MG63 (cell line): Measurements from ENCODE around the gene S100A5. TPM values are rescaled to one million over a fixed set of nuclear protein-coding genes. Genes with fewer than 3 reads are reported as not detected.
"Not testable (repeated sequence)": the region's sequence is repeated elsewhere in the genome, so short reads cannot be mapped to it uniquely, and the experiment has no call there.

Experiments
- DNase-seq: peaks from one replicate; pipeline ENCODE4 v3.0.0-alpha.2; 2020
- H3K27me3 ChIP-seq: fragments of 250-450 bp; sonication (Bioruptor Pico); 2 replicates; pipeline ENCODE4 v1.5.1; 2020; ENCODE audit warnings: mild to moderate bottlenecking, moderate library complexity
- H3K36me3 ChIP-seq: fragments of 250-450 bp; sonication (Bioruptor Pico); 2 replicates; pipeline ENCODE4 v1.5.1; 2020; ENCODE audit warnings: mild to moderate bottlenecking, moderate library complexity
- H3K4me3 ChIP-seq: fragments of 250-450 bp; sonication (Bioruptor Pico); 2 replicates; pipeline ENCODE4 v1.5.1; 2020; ENCODE audit warnings: mild to moderate bottlenecking, moderate library complexity
- H3K9me3 ChIP-seq: fragments of 250-450 bp; sonication (Bioruptor Pico); 2 replicates; pipeline ENCODE4 v1.5.1; 2020; ENCODE audit warnings: mild to moderate bottlenecking, moderate library complexity
- total RNA-seq: library from RNA; depleted of rRNA; stranded (reverse); fragments of >200 nt; shearing (Covaris generic); gene quantifications from 2 replicates; pipeline ENCODE4 v1.2.3, GENCODE V29; 2014; ENCODE audit warnings: low replicate concordance

Gene S100A5
- total RNA-seq, 1 experiment from 2014 or later = not detected

DNA sequence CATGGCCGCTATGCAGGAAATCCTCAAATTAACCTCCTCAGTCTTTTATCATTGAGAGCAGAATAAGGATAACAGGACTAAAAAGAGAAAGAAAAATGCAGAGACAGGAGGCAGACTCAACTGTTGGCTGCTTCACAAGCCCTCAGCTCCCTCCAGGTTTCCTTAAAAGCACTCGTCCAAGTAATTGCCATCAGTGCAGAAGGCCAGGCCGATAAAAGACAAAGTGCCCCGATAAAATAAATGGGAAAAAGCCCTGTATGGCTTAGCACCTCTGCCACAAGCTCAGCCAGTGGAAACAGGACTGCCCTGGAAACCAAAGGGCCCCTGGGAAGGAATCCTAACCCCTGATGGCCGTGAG is 13.1 kb downstream of the S100A5 start:
- Histone ChIP-seq H3K27me3 (no peaks in the 10 kb centered on the region), H3K9me3 (no peaks in the 10 kb centered on the region), H3K4me3 (no peak overlapping the region), H3K36me3 (peaks cover 4% of the 10 kb centered on the region)
- DNase-seq = no peak

DNA sequence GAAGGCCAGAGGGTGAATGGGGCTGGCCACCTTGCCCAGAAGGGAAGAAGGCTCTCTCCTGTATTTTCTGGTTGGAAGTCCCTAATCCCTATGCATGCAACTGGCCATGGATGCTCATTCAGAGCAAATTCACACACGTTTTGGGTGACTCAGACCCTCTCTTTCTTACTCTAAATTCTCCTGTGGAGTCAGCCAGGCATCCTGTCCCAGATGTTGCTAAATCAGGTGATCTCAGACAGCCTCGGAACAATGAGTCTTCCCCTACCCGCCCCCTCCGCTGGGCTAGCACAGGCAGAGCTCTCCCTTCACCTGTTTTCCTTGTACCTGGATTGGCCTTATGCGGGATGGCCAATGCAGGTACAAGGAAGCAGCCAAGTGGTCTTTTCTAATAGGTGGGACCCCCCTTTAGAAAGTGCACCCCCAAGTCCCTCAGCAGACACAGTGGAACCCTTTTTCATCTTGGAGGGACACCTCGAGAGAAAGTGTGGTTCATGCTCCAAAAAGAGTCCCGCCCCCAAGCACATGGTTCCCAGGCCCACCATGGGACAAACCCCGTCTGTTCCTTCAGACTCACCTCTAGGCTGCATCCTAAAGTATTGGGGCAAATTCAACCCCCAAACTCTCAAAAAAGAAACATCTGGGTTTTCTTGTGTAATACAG is 13.6 kb downstream of the S100A5 start:
- H3K9me3 ChIP-seq = no peaks in the 10 kb centered on the region
- peaks cover 3% of the 10 kb centered on the region for H3K36me3 ChIP-seq
- H3K27me3 ChIP-seq = no peaks in the 10 kb centered on the region
- no peak for DNase-seq
- no peak overlapping the region for H3K4me3 ChIP-seq

DNA sequence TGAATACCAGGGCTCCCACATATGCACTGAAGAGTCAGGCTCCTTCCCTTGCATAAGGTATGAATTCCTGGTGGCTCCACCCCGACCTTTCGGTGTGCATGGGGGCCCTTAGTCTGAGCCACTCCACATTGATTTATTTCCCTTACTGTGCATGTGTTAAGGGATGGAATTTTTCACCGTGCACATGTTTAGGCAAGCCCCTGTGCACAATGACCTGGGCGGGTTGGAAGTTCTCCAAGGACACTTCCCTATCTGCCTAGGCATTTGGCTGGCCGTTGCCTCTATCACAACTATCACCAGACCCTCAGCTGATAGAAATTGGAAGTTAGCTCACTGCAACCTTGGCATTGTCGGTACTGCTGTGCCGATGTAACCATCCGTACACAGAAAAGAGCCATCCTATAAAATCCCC is 14.6 kb downstream of the S100A5 start:
- Histone ChIP-seq H3K4me3 (no peak overlapping the region), H3K36me3 (peaks cover 3% of the 10 kb centered on the region), H3K9me3 (no peaks in the 10 kb centered on the region), H3K27me3 (no peaks in the 10 kb centered on the region)
- no peak for DNase-seq

DNA sequence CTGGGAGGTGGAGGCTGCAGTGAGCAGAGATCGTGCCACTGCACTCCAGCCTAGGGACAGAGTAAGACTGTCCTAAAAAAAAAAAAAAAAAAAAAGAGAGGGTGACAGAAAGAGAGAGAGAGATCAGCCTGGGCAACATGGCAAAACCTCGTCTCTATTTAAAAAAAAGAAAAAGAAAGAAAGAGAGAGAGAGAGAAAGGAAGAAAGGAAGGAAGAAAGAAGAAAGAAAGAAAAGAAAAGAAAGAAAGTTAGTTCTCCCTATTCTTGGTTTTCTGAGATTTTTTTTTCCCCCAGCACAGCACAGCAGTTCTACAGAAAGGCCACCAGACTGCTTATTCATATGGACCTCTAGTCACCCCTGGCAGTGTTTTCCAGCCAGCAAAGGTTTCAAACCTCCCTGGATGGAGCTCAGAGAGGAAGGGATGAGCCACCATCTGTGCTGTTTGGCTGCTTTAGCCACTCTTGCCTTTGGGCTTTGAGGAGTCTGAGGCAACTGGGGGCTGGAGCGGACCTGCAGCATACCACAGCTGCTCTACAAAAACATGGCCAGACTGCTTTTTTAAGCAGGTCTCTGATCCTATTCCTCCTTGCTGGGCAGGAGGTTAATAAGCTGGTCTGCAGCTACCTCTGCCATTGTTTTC is 15.5 kb downstream of the S100A5 start:
- H3K9me3 ChIP-seq = no peaks in the 10 kb centered on the region
- peaks cover 3% of the 10 kb centered on the region for H3K36me3 ChIP-seq
- DNase-seq = no peak
- no peaks in the 10 kb centered on the region for H3K27me3 ChIP-seq
- no peak overlapping the region for H3K4me3 ChIP-seq

- DNase-seq, H3K9me3 ChIP-seq, H3K27me3 ChIP-seq, H3K4me3 ChIP-seq, H3K36me3 ChIP-seq: not testable (repeated sequence)
Observed at GRCh38 chr1:153522353-153523048, 18.2 kb downstream of the S100A5 start.

DNA sequence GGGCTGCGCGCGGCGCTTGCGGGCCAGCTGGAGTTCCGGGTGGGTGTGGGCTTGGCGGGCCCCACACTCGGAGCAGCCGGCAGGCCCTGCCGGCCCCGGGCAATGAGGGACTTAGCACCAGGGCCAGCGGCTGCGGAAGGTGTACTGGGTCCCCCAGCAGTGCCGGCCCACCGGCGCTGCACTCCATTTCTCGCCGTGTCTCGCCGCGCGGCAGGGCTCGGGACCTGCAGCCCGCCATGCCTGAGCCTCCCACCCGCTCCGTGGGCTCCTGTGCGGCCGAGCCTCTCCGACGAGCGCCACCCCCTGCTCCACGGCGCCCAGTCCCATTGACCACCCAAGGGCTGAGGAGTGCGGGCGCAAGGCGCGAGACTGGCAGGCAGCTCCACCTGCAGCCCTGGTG is 18.9 kb downstream of the S100A5 start:
- H3K36me3 ChIP-seq, H3K27me3 ChIP-seq, H3K9me3 ChIP-seq, DNase-seq, H3K4me3 ChIP-seq: not testable (repeated sequence)

DNA sequence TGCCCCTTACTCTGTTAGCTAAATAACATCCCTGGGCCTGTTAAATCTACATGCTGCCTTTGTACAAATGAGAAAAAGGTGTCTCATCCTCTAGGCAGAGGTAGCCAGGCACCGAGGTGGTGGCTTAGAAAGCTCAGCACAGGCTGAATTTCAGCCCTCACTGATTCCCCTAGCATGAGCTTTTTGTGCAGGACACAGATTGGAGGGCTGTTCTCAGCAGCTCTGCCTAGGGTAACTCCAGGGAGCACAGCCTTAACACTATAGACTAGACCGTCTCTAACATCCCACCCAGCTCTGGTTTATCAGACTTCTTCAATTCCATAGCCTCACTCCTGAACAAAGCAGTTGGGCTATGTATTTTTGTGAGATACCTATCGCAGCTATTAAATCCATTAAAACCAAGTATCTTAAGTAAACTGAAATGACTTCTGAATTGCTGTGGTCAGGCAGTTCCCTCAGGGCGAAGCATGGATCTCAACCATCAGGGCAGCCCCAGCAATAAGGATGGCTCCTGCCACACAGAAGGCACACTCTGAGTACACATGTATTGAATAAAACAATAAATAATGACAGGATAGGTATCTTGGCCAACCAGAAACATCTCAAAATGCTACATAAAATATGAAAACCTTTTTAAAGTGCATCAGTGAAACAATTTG is 19.8 kb downstream of the S100A5 start:
- no peak overlapping the region for H3K4me3 ChIP-seq
- H3K9me3 ChIP-seq = no peaks in the 10 kb centered on the region
- H3K27me3 ChIP-seq = no peaks in the 10 kb centered on the region
- no peaks in the 10 kb centered on the region for H3K36me3 ChIP-seq
- no peak for DNase-seq

GRCh38 chr1:153520137-153520691 is 20.5 kb downstream of the S100A5 start:
- DNase-seq, H3K27me3 ChIP-seq, H3K4me3 ChIP-seq, H3K36me3 ChIP-seq, H3K9me3 ChIP-seq: not testable (repeated sequence)

DNA sequence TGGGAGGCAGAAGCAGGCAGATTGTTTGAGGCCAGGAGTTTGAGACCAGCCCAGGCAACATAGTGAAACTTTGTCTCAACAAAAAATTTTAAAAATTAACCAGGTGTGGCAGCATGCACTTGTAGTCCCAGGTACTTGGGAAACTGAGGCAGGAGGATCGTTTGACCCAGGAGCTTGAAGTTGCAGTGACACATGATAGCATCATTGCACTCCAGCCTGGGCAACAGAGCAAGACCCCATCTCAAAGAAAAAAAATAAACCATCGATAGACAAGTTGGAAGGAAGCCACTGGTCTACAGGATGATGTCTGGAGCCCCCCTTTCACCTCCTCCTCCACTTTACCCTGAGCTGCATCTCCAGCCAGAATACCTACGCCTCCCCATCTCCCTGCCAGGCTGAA is 21.5 kb downstream of the S100A5 start:
- H3K9me3 ChIP-seq = no peaks in the 10 kb centered on the region
- H3K4me3 ChIP-seq = no peak overlapping the region
- no peaks in the 10 kb centered on the region for H3K27me3 ChIP-seq
- DNase-seq = no peak
- H3K36me3 ChIP-seq = no peaks in the 10 kb centered on the region

- no peak for DNase-seq
- Histone ChIP-seq H3K4me3 (no peak overlapping the region), H3K36me3 (no peaks in the 10 kb centered on the region)
Observed at GRCh38 chr1:153515504-153516394, 25.0 kb downstream of the S100A5 start.

DNA sequence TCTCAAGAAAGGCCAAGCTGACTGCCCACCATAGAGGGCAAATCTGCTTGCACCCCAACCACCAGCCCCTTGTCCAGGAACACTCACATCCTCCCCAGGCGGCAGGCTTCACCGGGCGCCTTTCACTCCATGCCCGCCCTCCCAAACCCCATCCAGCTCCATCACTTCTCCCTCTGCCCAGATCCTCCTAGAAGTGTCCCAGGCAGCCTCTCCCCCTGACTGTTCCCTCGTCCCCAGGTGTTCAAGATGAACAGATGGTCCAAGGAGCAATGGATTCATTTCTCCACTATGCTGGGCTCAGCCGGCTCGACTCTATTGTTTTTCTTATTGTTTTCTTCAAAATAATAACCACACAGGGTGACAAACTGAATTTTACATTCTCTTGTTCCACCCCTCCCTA is 27.1 kb downstream of the S100A5 start:
- Histone ChIP-seq H3K4me3 (no peak overlapping the region), H3K27me3 (no peaks in the 10 kb centered on the region), H3K36me3 (no peaks in the 10 kb centered on the region), H3K9me3 (no peaks in the 10 kb centered on the region)
- no peak for DNase-seq

More at GRCh38 chr1:153515504-153516394, 25.0 kb downstream of the S100A5 start:
- H3K27me3 ChIP-seq = no peaks in the 10 kb centered on the region
- H3K9me3 ChIP-seq = no peaks in the 10 kb centered on the region

DNA sequence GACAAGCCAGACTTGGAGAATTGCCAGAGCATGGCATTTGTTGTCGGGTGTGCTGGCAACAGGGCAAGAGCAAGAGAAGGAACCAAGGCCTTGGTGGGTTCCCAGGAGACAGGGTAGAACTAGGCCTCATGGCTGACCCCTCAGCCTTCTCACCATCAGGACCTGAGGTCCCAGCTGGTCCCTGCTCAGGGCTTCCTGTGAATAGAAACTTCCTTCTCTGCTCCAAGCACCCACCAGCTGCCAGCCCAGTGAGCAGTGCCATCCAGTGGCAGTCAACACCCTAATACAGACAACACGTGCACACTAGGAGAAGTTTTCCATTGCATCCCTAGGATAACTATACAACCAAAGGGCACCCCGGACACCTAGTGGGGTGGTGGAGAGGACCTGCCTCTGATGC is 27.7 kb downstream of the S100A5 start:
- Histone ChIP-seq H3K36me3 (no peaks in the 10 kb centered on the region), H3K27me3 (no peaks in the 10 kb centered on the region), H3K9me3 (no peaks in the 10 kb centered on the region), H3K4me3 (no peak overlapping the region)
- DNase-seq = peak; percentile 49

- Histone ChIP-seq H3K9me3 (no peaks in the 10 kb centered on the region), H3K4me3 (no peak overlapping the region), H3K36me3 (no peaks in the 10 kb centered on the region), H3K27me3 (no peaks in the 10 kb centered on the region)
- DNase-seq = peak; percentile 88
Observed at GRCh38 chr1:153510984-153511410, 29.7 kb downstream of the S100A5 start.

GRCh38 chr1:153509729-153510354 is 30.9 kb downstream of the S100A5 start:
- Histone ChIP-seq H3K4me3 (no peak overlapping the region), H3K27me3 (no peaks in the 10 kb centered on the region), H3K36me3 (no peaks in the 10 kb centered on the region), H3K9me3 (no peaks in the 10 kb centered on the region)
- no peak for DNase-seq

DNA sequence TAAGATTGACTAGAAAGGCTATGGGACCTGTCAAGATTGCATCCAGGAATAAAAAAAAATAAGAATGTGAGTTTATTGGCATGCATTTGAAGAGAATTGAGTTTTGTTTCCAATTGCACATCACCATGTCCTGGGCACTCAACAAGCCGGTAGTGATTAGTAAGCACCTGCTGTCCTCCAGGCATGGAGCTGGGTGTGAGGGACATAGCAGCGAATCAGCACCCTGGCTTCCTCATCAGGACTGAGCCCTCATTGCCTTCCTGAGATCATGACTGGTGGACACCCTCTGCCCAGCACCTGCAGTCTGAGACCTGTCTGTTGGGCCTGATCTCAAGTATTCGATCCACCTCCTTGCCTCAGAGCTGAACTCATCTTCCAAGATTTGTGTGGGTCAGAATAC is 31.7 kb downstream of the S100A5 start:
- no peak overlapping the region for H3K4me3 ChIP-seq
- H3K27me3 ChIP-seq = no peaks in the 10 kb centered on the region
- no peaks in the 10 kb centered on the region for H3K9me3 ChIP-seq
- no peaks in the 10 kb centered on the region for H3K36me3 ChIP-seq
- no peak for DNase-seq
